Fibroblast of skin of scalp (primary cell): ENCODE data around the gene SATB1.
A peak's percentile ranks its signal among the peaks of the same experiment; 100 is the strongest.
"Not testable (repeated sequence)": the region's sequence is repeated elsewhere in the genome, so short reads cannot be mapped to it uniquely, and the experiment has no call there.

Experiments used
- DNase-seq: peaks from one replicate; pipeline ENCODE4 v3.0.0-alpha.2; 2013

SATB1 gene

DNA sequence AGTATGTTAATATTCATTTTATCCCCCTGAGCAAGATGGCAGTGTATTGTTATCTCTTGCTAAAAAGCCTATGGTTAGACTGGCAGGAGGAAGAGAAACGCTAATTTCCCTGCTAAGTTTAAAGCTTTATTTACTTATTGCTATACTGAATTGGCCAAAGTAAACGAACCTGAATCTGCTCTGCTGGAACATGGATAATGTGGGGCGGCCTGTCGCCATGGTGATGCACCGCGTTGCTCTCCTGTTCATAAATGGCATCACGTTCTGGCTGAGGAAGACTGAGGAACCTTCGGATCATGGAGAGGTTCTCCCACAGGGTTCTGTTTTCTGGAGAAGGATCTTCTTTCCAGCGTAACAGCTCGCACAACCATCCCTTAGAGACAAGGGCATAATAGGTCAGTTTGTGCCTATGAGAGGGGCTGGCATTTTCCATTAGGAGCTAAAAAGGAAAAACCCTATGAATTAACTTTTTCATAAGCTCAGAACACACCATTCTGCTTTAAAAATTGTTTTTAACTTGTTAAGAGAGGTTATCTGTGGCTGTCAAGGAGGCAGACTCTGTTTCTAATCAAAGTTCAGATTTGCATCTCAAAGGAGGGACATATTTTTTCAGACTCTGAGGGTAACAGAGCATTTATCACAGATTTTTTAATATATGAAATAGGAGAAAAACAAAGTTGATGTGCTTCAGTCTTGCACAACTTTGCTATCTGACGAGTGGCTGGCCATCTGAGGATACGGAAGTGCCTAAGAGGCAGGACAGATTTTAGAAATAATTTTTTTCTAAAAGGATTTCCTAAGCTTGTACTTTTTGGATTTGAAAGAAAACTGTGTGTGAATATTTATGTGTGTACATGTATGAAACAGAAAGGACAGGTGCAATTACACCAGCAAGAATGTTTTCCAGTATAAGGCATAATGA, 73.1 kb downstream of the SATB1 start:
- DNase-seq: no peak

DNA sequence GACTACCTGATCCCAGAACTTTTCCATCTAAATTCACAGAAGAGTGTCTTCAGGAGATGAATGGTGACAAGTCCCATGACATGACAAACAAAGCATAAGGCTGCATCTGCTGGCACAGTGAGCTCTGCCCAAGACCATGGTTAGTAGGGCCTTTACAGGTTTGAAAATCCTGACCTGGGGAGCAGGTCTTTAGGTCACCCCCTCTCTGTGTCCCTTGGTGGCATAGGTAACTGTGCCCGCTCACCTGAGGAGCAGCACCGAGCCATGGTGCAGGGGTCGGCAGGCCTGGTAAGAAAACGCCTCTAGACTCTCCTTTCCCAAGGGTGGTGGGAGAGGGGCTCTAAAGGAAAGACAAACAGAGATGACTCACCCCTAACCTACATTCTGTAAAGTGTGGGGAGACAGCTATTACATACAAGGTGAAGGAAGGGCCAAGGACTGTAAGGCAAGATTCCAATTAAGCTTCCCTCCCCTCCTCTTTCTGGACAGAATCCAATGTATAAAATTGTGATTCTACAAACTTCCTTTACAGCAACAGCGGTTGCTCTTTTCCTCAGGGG, 74.0 kb downstream of the SATB1 start:
- DNase-seq: no peak

DNA sequence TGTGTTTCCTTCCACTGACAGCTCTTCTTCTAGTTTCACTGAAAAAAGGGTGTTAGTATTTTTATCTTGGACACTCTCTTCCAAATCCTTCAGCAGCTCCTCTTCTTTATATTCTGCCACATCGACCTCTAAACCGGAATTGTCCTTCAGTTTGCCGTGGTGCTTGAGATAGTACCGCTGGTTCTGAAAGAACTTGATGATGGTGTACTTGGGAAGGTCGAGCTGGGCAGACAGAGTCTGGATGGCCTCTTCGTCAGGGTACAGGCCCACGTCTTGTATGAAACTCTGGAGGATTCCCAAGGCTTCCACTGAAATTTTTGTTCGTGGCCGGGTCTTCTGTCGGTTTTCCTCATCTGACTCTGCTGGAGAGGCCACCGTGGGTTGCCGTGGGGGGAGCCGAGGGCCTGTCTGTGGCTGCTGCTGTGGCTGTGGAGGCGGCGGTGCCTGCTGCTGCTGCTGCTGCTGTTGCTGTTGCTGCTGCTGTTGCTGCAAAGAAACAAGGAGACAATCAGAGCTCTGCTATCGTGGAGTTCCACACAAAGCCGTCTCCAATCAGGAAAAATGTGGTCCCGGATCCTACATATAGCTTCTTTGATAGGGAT, 75.8 kb downstream of the SATB1 start:
- DNase-seq: no peak

DNA sequence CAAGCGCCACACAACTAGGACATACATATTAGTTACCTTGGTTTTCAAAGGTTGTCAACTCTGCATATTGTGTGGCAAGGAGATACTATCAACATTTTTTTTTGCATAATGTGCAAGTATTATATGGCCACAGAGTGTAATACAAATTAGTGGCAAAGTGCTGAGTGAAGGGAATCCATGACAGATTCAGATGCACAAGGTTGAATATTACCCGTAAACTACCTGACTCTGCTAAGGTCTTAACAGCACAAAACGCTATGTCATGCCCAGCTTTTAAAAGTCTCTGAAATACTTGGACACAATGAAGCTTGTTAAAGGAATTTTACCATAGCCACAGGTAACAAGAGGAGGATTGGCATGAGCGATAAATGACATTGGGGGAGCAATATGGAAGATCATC, 79.0 kb downstream of the SATB1 start:
- no peak for DNase-seq

DNA sequence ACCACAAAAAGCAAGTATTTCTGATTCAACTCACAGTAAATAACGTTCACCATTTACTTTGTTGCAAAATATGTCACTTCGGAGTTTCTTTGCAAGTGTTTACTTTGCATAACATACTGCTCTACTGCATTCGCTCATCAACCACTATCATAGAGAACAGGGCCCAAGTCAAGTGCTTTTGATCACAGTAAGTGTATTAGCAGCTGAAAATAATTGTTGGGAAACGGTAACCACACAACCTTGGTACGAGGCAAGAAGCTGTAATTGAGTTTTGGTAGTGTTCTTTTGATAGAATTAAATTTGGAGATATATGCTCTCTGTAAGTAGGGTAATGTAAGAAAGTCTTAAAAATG, 80.1 kb downstream of the SATB1 start:
- no peak for DNase-seq

DNA sequence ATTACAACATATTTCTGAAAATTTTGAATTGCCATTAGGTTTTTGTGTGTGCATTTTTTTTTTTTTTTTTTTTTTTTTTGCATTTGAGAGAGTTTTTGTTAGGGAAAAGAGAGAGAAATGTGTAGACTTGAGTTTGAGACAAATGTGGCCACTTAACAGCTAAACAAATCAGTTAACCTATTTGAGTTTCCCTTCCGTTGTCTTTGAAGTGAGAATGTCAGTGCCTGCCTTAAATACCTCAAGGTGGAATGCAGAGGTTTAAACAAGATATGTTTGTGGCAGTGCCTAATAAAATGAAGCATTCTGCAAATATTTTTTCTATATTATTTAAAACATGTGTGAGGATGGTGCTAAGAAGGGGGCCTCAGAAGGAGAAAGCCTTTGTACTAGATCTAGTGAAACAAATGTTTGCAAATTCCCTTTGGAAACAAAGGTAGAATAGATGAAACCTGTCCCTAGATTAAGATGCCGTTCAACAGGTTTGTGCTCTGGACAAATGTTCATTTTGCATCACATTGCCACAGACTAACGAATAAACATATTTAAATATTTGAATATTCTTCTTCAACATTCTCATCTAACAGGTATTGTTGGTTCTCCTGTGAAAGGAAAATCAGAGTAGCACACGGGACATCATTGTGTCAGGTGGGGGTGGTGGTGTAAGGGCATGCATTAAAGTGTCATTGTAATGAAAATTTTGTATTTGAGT, 80.7 kb downstream of the SATB1 start:
- DNase-seq: no peak

DNA sequence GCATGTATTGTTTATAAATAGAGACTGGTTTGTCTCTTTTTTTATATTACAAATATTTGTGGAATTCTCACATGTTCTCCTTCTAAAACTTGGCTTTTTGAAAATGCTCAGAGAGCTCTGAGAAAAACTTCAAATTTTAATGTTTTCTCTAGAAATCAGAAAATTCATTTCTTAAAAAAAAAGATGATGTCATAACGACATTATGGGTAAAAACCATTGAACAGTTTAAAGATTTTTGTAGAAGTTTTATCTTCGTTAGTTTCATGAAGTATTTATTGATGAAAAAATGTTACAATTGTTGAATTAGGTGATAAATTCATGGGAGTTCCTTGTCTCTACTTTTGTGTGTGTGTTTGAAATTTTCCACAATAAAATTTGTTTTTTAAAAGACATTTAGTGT, 81.3 kb downstream of the SATB1 start:
- DNase-seq: no peak

DNA sequence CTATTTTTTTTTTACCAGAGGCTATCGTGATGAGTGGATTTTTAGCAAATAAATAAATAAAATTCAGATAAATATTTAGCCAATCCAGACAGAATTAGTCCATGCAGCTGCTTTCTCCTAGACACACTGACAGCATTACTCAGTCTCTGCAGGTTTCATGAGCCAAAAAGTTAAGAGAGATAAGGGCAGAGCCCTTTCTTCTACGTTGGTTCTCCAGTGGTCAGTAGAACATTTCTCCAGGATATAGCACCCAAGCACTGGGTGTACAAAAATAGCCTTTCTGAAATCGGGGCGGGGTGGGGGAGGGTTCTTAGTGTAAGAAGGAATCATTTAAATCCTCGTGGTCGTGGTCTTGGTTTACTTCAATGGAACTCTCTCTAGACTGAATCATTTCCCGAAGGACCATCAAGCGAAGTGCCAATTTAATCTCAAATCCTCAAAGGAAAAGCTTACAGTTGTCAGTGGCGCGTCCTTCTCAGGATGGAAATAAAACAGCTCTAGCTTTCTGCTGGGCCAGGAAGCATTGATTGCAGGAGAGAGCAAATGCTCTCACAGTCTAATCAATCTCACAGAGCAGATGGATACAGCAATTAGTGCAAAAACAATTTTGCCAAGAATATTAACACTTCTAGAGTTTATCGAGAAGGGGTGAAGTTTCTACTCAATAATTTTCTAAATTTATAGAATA, 86.2 kb downstream of the SATB1 start:
- no peak for DNase-seq

DNA sequence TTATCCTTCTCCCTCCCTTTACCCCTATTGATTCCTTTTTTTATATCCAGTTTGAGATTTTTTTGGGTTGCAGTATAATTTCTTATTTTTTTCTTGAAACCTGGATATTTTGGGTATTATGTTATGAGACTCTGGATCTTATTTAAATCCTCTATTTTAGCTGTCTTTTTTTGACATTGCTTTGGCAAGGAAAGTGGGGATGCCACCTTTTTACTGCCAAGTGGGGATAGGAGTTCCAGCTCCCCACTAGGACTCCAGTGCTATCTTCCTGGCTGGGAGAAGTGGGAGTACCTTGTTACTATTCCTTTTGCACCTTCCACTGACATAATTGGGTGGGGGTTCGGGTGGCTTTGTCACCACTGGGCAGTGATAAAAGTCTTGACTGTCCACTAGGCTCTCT, 87.9 kb downstream of the SATB1 start:
- DNase-seq: no peak

DNA sequence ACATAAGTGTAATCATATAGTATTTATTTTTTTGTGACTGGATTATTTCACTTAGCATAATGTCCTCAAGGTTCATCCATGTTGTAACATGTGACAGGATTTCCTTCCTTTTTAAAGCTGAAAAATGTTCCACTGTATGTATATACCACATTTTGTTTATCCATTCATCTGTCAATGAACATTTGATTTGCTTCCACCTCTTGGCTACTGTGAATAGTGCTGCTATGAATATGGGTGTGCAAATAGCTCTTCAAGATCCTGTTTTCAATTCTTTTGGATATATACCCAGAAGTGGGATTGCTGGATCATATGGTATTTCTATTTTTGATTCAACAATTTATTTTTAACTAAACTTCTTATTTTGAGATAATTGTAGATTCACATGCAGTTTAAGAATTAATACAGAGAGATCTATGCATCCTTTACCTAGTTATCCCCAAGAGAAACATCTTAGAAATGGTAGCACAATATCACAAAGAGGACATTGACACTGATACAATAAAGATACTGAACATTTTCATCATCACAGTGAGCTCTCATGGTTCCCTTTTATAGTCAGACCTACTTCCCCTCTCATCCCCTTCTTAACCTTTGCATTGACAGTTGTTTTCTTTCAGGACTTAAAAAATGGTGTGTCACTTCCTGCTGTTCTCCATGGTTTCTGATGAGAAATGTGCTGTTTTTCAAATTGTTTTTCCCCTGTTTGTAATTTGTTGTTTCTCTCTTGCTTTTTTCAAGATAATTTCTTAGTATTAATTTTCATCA, 90.1 kb downstream of the SATB1 start:
- no peak for DNase-seq

DNA sequence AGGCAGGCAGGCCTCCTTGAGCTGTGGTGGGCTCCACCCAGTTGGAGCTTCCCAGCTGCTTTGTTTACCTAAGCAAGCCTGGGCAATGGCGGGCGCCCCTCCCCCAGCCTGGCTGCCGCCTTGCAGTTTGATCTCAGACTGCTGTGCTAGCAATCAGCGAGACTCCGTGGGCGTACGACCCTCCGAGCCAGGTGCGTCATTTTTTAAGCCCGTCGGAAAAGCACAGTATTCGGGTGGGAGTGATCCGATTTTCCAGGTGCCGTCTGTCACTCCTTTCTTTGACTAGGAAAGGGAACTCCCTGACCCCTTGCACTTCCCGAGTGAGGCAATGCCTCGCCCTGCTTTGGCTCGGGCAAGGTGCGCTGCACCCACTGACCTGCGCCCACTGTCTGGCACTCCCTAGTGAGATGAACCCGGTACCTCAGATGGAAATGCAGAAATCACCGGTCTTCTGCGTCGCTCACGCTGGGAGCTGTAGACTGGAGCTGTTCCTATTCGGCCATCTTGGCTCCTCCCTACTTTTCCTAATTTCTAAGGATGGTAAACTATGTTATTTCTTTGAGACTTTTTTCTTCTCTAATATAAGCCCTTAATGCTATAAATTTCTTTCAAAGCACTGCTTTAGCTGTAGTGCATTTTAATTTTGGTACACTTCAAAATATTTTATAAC, 94.2 kb downstream of the SATB1 start:
- not testable (repeated sequence) for DNase-seq

DNA sequence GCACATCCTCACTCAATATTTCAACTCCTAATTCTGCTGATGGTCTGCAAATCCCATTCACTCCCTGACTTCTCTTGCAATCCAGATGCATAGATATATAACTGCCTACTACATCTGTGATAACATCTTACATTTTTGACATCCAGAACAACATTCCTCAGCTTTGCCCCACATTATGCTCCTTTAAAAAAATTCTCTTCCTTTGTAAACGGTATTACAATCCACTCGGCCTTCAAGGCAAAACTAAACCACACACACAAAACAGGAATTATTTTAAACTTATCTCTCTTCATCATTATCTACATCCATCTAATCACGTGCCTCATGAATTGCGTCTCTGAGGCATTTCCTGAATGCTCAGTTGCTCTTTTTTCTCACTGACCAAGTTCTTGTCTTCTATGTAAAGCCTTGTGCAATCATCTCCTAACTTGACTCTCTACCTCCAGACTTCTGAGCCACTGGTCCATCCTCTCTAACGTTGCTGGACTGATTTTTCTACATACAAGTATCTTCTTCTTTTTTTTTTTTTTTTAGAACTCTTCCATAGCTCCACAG, 117.0 kb downstream of the SATB1 start:
- DNase-seq: no peak

DNA sequence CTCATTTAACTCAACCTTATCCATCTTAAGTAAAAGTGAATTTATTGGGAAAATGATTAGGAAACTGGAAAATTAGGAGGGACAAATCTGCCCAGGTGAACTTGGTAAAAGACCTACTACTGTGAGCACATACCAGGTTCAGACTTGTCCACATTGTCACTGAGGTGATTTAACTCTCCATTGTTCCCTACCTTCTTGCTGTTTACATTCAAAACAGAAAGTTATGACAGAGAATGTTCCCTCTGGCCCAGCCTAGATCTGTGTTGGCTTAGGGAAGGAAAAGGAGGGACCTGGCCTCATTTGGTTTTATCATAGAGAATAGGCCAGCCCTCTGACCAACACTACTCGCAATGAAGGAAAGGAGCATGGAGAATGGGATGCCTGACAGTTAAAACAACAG, 117.6 kb downstream of the SATB1 start:
- DNase-seq: no peak

DNA sequence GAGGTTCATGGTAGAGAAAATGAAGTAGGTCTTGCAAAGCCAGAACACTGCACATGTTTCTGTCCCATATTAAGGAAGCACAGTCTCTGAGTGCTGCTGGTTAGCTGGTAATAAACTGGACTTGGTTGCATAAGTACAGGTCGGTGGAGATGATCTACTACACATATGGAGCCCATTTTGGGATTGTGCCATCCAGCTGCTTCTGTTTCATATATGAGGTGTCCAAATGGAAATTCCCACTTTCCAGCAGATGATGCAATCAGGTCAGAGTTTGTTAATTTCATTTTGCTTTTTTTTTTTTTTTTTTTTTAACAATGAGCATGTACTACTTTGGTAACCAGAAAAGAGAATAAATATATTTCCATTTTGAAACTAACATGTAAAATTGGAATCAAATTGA, 122.6 kb downstream of the SATB1 start:
- DNase-seq: peak; percentile 37

DNA sequence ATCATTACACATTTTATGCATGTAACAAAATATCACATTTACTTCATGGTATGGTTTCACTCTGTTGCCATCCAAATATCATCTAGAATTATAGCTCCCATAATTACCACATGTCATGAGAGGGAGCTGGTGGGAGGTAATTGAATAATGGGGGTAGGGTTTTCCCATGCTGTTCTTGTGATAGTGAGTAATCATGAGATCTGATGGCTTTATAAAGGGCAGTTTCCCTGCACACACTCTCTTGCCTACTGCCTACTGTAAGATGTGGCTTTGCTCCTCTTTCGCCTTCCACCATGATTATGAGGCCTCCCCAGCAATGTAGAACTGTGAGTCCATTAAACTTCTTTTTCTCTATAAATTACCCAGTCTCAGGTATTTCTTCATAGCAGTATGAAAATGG, 123.4 kb downstream of the SATB1 start:
- peak; percentile 1 for DNase-seq

DNA sequence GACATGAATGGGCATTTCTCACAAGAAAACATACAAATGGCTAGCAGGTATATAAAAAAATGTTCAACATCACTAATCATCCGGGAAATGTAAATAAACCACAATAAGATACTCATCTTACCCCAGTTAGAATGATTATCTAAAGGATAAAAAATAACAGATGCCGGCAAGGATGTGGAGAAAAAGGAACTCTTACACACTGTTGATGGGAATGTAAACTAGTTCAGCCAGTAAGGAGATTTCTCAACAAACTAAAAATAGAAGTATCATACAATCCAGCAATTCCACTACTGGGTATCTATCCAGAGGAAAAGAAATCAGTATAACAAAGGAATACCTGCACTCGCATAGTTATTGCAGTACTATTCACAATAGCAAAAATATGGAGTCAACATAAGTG, 124.2 kb downstream of the SATB1 start:
- no peak for DNase-seq

DNA sequence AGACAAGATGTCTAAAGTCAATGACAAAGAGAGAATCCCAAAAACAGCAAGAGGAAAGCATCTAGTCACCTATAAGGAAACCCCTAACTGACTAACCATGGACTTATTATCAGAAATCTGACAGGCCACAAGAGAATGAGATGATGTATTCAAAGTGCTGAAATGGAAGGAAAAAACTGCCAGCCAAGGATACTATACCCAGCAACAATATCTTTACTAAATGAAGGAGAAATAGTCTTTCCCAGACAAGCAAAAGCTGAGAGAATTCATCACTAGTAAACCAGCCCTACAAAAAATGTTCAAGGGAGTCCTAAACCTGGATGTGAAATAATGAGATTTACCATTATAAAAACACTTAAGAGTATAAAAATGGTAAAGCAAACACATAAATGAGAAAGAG, 128.0 kb downstream of the SATB1 start:
- DNase-seq: no peak
